OCI-LY1 (cell line): ENCODE results near the gene TRIM67.

Experiments
- CTCF ChIP-seq: fragments of 200-600 bp; sonication (generic), shearing (Covaris generic); IDR thresholded peaks from 2 replicates; pipeline ENCODE4 v1.5.1; 2017; ENCODE audit warnings: mild to moderate bottlenecking, antibody characterized with exemption, low read length, moderate library complexity, mixed read lengths
- EZH2 ChIP-seq: fragments of 200-600 bp; sonication (generic), shearing (Covaris generic); IDR thresholded peaks from 2 replicates; pipeline ENCODE4 v1.8.0; 2017; ENCODE audit warnings: borderline replicate concordance, mixed run types, mild to moderate bottlenecking, antibody characterized with exemption, low read length, moderate library complexity, mixed read lengths

- no peak for TF ChIP-seq CTCF
- no peak for TF ChIP-seq EZH2
These were observed 38.7 kb downstream of the TRIM67 start for GRCh38 chr1:231200388-231201031.
